KMS-11 (cell line): ENCODE results near the gene STPG2.

ENCODE experiments used
- H2AFZ ChIP-seq: fragments of 200-600 bp; sonication (generic); 2 replicates; pipeline ENCODE4 v1.6.1; 2016; ENCODE audit warnings: antibody characterized with exemption, mixed run types, low read depth
- H3K27ac ChIP-seq: fragments of 200-600 bp; sonication (generic); 2 replicates; pipeline ENCODE4 v1.6.1; 2016; ENCODE audit warnings: mild to moderate bottlenecking, mixed run types
- H3K27me3 ChIP-seq: fragments of 200-600 bp; sonication (generic); 2 replicates; pipeline ENCODE4 v1.6.1; 2017; ENCODE audit warnings: mild to moderate bottlenecking, low read depth, mixed run types, moderate library complexity; ENCODE audit not compliant: insufficient read depth
- H3K36me3 ChIP-seq: fragments of 200-600 bp; sonication (generic); 2 replicates; pipeline ENCODE4 v1.6.1; 2017; ENCODE audit warnings: mild to moderate bottlenecking, mixed run types; ENCODE audit not compliant: insufficient read depth
- H3K4me1 ChIP-seq: fragments of 200-600 bp; sonication (generic); 2 replicates; pipeline ENCODE4 v1.6.1; 2016; ENCODE audit warnings: mild to moderate bottlenecking, low read depth, mixed run types; ENCODE audit not compliant: poor library complexity, severe bottlenecking
- H3K4me2 ChIP-seq: fragments of 200-600 bp; sonication (generic); 2 replicates; pipeline ENCODE4 v1.7.0; 2016; ENCODE audit warnings: mild to moderate bottlenecking, mixed run types
- H3K4me3 ChIP-seq: fragments of 200-600 bp; sonication (generic); IDR thresholded peaks from 2 replicates; pipeline ENCODE4 v1.6.1; 2017; ENCODE audit warnings: low read depth, low read length, mixed read lengths; ENCODE audit not compliant: insufficient read depth
- H3K79me2 ChIP-seq: fragments of 200-600 bp; sonication (generic); 2 replicates; pipeline ENCODE4 v1.6.1; 2016; ENCODE audit warnings: low read depth, mixed run types; ENCODE audit not compliant: insufficient read depth
- H3K9ac ChIP-seq: fragments of 200-600 bp; sonication (generic); 2 replicates; pipeline ENCODE4 v1.6.1; 2016; ENCODE audit warnings: mild to moderate bottlenecking, mixed run types
- H4K20me1 ChIP-seq: fragments of 200-600 bp; sonication (generic); 2 replicates; pipeline ENCODE4 v1.6.1; 2016; ENCODE audit warnings: mild to moderate bottlenecking, mixed run types; ENCODE audit not compliant: insufficient read depth
- TF ChIP-seq, protein P1 (sequence below): fragments of 200-600 bp; sonication (generic); conservative IDR thresholded peaks from 2 replicates; pipeline ENCODE4 v1.6.1; 2017; ENCODE audit warnings: low read depth, mild to moderate bottlenecking, antibody characterized with exemption, low read length, moderate library complexity, mixed read lengths

STPG2 gene

DNA sequence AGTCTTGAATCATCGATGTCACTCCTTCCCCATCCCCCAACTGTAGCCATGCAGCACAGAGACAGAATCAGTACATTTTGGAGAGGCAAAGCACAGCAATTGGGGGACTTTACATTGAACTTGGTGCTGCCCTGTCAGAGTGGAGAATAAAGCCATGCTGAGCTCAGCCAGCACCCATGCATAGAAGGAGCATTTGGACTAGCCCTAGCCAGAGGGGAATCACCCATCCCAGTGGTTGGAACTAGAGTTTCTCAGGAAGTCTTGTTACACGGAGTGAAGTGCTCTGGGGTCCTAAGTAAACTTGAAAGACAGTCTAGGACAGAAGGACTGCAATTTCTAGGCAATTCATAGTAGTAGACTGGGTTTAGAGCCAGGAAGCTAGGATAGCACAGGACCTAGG lies 49.6 kb downstream of the STPG2 start:
- Histone ChIP-seq H3K27ac (no peak overlapping the region), H3K36me3 (no peaks in the 10 kb centered on the region), H3K9ac (no peak overlapping the region), H3K79me2 (no peaks in the 10 kb centered on the region), H3K27me3 (no peaks in the 10 kb centered on the region), H2AFZ (no peak overlapping the region), H3K4me2 (no peak overlapping the region), H4K20me1 (no peaks in the 10 kb centered on the region), H3K4me1 (no peaks in the 10 kb centered on the region), H3K4me3 (no peak overlapping the region)
- TF ChIP-seq, protein P1, sequence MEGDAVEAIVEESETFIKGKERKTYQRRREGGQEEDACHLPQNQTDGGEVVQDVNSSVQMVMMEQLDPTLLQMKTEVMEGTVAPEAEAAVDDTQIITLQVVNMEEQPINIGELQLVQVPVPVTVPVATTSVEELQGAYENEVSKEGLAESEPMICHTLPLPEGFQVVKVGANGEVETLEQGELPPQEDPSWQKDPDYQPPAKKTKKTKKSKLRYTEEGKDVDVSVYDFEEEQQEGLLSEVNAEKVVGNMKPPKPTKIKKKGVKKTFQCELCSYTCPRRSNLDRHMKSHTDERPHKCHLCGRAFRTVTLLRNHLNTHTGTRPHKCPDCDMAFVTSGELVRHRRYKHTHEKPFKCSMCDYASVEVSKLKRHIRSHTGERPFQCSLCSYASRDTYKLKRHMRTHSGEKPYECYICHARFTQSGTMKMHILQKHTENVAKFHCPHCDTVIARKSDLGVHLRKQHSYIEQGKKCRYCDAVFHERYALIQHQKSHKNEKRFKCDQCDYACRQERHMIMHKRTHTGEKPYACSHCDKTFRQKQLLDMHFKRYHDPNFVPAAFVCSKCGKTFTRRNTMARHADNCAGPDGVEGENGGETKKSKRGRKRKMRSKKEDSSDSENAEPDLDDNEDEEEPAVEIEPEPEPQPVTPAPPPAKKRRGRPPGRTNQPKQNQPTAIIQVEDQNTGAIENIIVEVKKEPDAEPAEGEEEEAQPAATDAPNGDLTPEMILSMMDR: no peak

- Histone ChIP-seq H3K4me3 (no peak overlapping the region), H4K20me1 (no peaks in the 10 kb centered on the region), H2AFZ (no peak overlapping the region), H3K4me2 (no peak overlapping the region), H3K36me3 (no peaks in the 10 kb centered on the region), H3K9ac (no peak overlapping the region), H3K4me1 (no peaks in the 10 kb centered on the region), H3K27me3 (no peaks in the 10 kb centered on the region), H3K79me2 (no peaks in the 10 kb centered on the region), H3K27ac (no peak overlapping the region)
- TF ChIP-seq, protein P1: peak; percentile 80
These were observed 50.3 kb downstream of the STPG2 start for GRCh38 chr4:98092833-98093439.

DNA sequence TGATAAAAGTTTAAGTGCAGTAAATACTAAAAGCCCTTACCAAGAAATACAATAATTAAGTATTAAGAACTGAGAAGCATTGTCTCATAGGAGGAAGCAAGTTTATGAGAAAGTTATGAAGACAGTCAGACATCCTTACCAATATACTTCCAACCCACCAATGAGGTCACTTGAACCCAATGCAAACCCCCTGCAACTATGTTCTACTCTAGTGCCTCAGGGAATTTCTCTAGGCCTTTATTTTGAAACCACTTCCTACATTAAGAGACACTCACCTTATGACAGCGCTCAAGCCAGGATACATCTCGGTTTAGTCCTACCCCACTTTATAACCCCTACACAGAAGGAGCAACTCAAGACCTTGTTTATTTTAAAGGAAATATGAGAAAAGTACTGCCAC lies 61.3 kb downstream of the STPG2 start:
- H3K4me1 ChIP-seq: no peaks in the 10 kb centered on the region
- H3K4me2 ChIP-seq: no peak overlapping the region
- H3K27me3 ChIP-seq: no peaks in the 10 kb centered on the region
- TF ChIP-seq, protein P1: no peak
- H3K36me3 ChIP-seq: no peaks in the 10 kb centered on the region
- no peaks in the 10 kb centered on the region for H3K79me2 ChIP-seq
- no peak overlapping the region for H3K4me3 ChIP-seq
- H2AFZ ChIP-seq: no peak overlapping the region
- no peaks in the 10 kb centered on the region for H4K20me1 ChIP-seq
- no peak overlapping the region for H3K9ac ChIP-seq
- H3K27ac ChIP-seq: no peak overlapping the region

DNA sequence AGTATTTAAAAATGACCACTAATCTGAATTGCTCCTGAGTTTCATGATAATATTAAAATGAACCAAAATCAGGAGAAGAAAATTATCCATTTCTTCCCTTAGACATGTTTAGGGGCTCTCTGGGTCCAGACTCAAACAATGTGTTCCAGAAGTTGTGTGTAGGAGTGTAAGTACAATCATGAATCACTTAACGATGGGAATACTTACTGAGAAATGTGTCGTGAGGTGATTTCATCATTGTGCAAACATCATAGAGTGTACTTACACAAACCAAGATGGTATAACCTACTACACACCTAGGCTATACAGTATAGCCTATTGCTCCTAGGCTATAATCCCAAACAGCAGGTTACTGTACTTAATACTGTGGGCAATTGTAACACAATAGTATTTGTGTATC lies 74.8 kb downstream of the STPG2 start:
- Histone ChIP-seq H3K27ac (no peak overlapping the region), H3K9ac (no peak overlapping the region), H3K79me2 (no peaks in the 10 kb centered on the region), H3K36me3 (no peaks in the 10 kb centered on the region), H3K4me3 (no peak overlapping the region), H4K20me1 (no peaks in the 10 kb centered on the region), H3K27me3 (no peaks in the 10 kb centered on the region), H3K4me2 (no peak overlapping the region), H2AFZ (no peak overlapping the region), H3K4me1 (no peaks in the 10 kb centered on the region)
- TF ChIP-seq, protein P1: no peak
